Measurements from ENCODE around the gene MIB1.

Gene MIB1

GRCh38 chr18:21897811-21898210 lies 157.2 kb downstream of the MIB1 start:
- DNase-seq: peak; percentile 6

GRCh38 chr18:21900605-21901352 lies 160.2 kb downstream of the MIB1 start:
- no peak for DNase-seq

GRCh38 chr18:21901423-21901945 lies 160.9 kb downstream of the MIB1 start:
- no peak for DNase-seq

GRCh38 chr18:21903709-21904108 lies 163.1 kb downstream of the MIB1 start:
- DNase-seq: no peak

- no peak for DNase-seq
These were observed 164.3 kb downstream of the MIB1 start for GRCh38 chr18:21904856-21905255.

- DNase-seq: no peak
These were observed 166.9 kb downstream of the MIB1 start for GRCh38 chr18:21907451-21907850.

- DNase-seq: no peak
These were observed 168.1 kb downstream of the MIB1 start for GRCh38 chr18:21908711-21909110.

GRCh38 chr18:21910906-21911305 lies 170.3 kb downstream of the MIB1 start:
- no peak for DNase-seq

- no peak for DNase-seq
These were observed 171.0 kb downstream of the MIB1 start for GRCh38 chr18:21911551-21911950.

- DNase-seq: no peak
These were observed 172.0 kb downstream of the MIB1 start for GRCh38 chr18:21912339-21913239.

- no peak for DNase-seq
These were observed 174.2 kb downstream of the MIB1 start for GRCh38 chr18:21914739-21915319.

GRCh38 chr18:21915546-21915945 lies 175.0 kb downstream of the MIB1 start:
- no peak for DNase-seq

- DNase-seq: no peak
These were observed 176.0 kb downstream of the MIB1 start for GRCh38 chr18:21916594-21916993.

GRCh38 chr18:21918693-21919092 lies 178.1 kb downstream of the MIB1 start:
- no peak for DNase-seq
